H1 (cell line): ENCODE results near the gene PPP2R3C. TPM values are rescaled to one million over a fixed set of nuclear protein-coding genes. Genes with fewer than 3 reads are reported as not detected.

ENCODE experiments used
- CTCF ChIA-PET: fragments of 300-600 bp; sonication (Branson Sonifier 250); formaldehyde crosslinking; loops from one replicate; lab custom pipeline; 2021; ENCODE audit not compliant: partially characterized antibody; lab: Charles Lee
- POLR2A ChIA-PET: fragments of 300-600 bp; sonication (Branson Sonifier 250); formaldehyde crosslinking; loops from one replicate; lab custom pipeline; 2021; ENCODE audit warnings: inconsistent platforms; ENCODE audit not compliant: partially characterized antibody; lab: Charles Lee
- DNase-seq, 2 experiments: peaks; one replicate each; pipeline versions ENCODE4 v3.0.0 to v3.0.0-alpha.2; 2010 to 2022; ENCODE audit warnings: low spot score in 2 of 2, low read depth in 1 of 2, mixed read lengths in 1 of 2
- FAIRE-seq: peaks from 2 replicates; lab custom pipeline; 2011; peaks lifted over from hg19 to GRCh38; lab: Jason Lieb, UNC
- H2AFZ ChIP-seq: 2 replicates; pipeline ENCODE4 v1.8.1; 2012; ENCODE audit warnings: low read length, inconsistent platforms
- H2AK5ac ChIP-seq: 2 replicates; pipeline ENCODE4 v1.6.1; 2013; ENCODE audit warnings: low read depth, low read length
- H2BK120ac ChIP-seq: replicated peaks from 2 replicates; pipeline ENCODE3; 2013; ENCODE audit warnings: low read depth, low read length, inconsistent platforms
- H2BK12ac ChIP-seq: 2 replicates; pipeline ENCODE4 v1.6.1; 2013; ENCODE audit warnings: low read depth, low read length
- H2BK15ac ChIP-seq: 2 replicates; pipeline ENCODE4 v1.6.1; 2013; ENCODE audit warnings: low read length
- H2BK20ac ChIP-seq: 2 replicates; pipeline ENCODE4 v1.6.1; 2013; ENCODE audit warnings: low read length
- H2BK5ac ChIP-seq: 2 replicates; pipeline ENCODE4 v1.6.1; 2013; ENCODE audit warnings: low read depth, low read length
- H3K14ac ChIP-seq: 2 replicates; pipeline ENCODE4 v1.6.1; 2013; ENCODE audit warnings: inconsistent platforms; ENCODE audit not compliant: insufficient read length
- H3K18ac ChIP-seq: 2 replicates; pipeline ENCODE4 v1.6.1; 2013; ENCODE audit warnings: low read length; ENCODE audit errors: extremely low read depth
- H3K23ac ChIP-seq: 2 replicates; pipeline ENCODE4 v1.6.1; 2013; ENCODE audit warnings: inconsistent platforms; ENCODE audit not compliant: insufficient read length
- H3K23me2 ChIP-seq: 2 replicates; pipeline ENCODE4 v1.6.1; 2013; ENCODE audit warnings: low read depth, low read length
- H3K27ac ChIP-seq: 2 replicates; pipeline ENCODE4 v1.6.1; 2011; ENCODE audit warnings: low read depth, low read length, inconsistent platforms
- H3K27me3 ChIP-seq, 4 experiments: replicated peaks in 1 of 4; 1 replicate in 1 of 4; 2 replicates in 3 of 4; pipeline versions ENCODE4 v1.6.1 to v1.8.1; 2011 to 2013; ENCODE audit warnings: low read length in 3 of 4, mild to moderate bottlenecking in 3 of 4, inconsistent platforms in 2 of 4, mixed read lengths in 2 of 4, moderate library complexity in 1 of 4; ENCODE audit not compliant: control insufficient read depth in 3 of 4, insufficient read depth in 3 of 4; ENCODE audit errors: extremely low read depth in 1 of 4
- H3K36me3 ChIP-seq, 4 experiments: 2 replicates each; pipeline versions ENCODE4 v1.6.1 to v1.8.1; 2011 to 2013; ENCODE audit warnings: mild to moderate bottlenecking in 4 of 4, low read length in 3 of 4, moderate library complexity in 2 of 4, control low read depth in 1 of 4, inconsistent platforms in 1 of 4; ENCODE audit not compliant: insufficient read depth in 4 of 4, control insufficient read depth in 2 of 4
- H3K4ac ChIP-seq: replicated peaks from 2 replicates; pipeline ENCODE3; 2013; ENCODE audit warnings: low read length, low read depth, mixed read lengths, inconsistent platforms; ENCODE audit not compliant: insufficient read length
- H3K4me1 ChIP-seq, 4 experiments: replicated peaks in 1 of 4; 1 replicate in 1 of 4; 2 replicates in 3 of 4; pipeline versions ENCODE4 v1.6.1 to v1.8.1; 2011 to 2013; ENCODE audit warnings: low read length in 3 of 4, inconsistent platforms in 2 of 4, mixed read lengths in 1 of 4; ENCODE audit not compliant: insufficient read depth in 4 of 4, control insufficient read depth in 3 of 4
- H3K4me2 ChIP-seq, 2 experiments: 2 replicates each; pipeline versions ENCODE4 v1.6.1 to v1.8.1; 2011 to 2013; ENCODE audit warnings: low read depth in 2 of 2, low read length in 2 of 2, control low read depth in 1 of 2, inconsistent platforms in 1 of 2, mild to moderate bottlenecking in 1 of 2; ENCODE audit not compliant: insufficient read depth in 1 of 2
- H3K4me3 ChIP-seq, 4 experiments: fragments of 200-600, 300-600 bp in 1 of 4; sonication (generic), shearing (Covaris generic), sonication (Bioruptor Twin) in 1 of 4; 2 replicates each; pipeline versions ENCODE4 v1.5.1 to v1.8.1; 2011 to 2016; ENCODE audit warnings: low read length in 4 of 4, low read depth in 3 of 4, control low read depth in 2 of 4, inconsistent platforms in 2 of 4, mild to moderate bottlenecking in 2 of 4, mixed read lengths in 1 of 4, moderate library complexity in 1 of 4; ENCODE audit not compliant: insufficient read depth in 2 of 4; ENCODE audit errors: extremely low read depth in 1 of 4
- H3K56ac ChIP-seq: replicated peaks from 2 replicates; pipeline ENCODE3; 2013; ENCODE audit warnings: low read depth, mild to moderate bottlenecking, mixed read lengths, low read length, inconsistent platforms; ENCODE audit not compliant: insufficient read length
- H3K79me1 ChIP-seq: 2 replicates; pipeline ENCODE4 v1.6.1; 2013; ENCODE audit warnings: low read depth, low read length, control low read depth
- H3K79me2 ChIP-seq, 2 experiments: 2 replicates each; pipeline versions ENCODE4 v1.6.1 to v1.8.1; 2012 to 2013; ENCODE audit warnings: low read length in 2 of 2, mild to moderate bottlenecking in 2 of 2, inconsistent platforms in 1 of 2; ENCODE audit not compliant: insufficient read depth in 2 of 2, control insufficient read depth in 1 of 2
- H3K9ac ChIP-seq, 4 experiments: replicated peaks in 1 of 4; 1 replicate in 1 of 4; 2 replicates in 3 of 4; pipeline versions ENCODE4 v1.6.1 to v1.8.1; 2011 to 2013; ENCODE audit warnings: low read depth in 3 of 4, low read length in 3 of 4, control low read depth in 2 of 4, mild to moderate bottlenecking in 2 of 4, moderate library complexity in 2 of 4, inconsistent platforms in 1 of 4; ENCODE audit errors: extremely low read depth in 1 of 4
- H3K9me3 ChIP-seq, 2 experiments: 2 replicates each; pipeline versions ENCODE4 v1.6.1 to v1.8.1; 2012 to 2013; ENCODE audit warnings: mild to moderate bottlenecking in 2 of 2, moderate library complexity in 2 of 2, control low read depth in 1 of 2, inconsistent platforms in 1 of 2, low read depth in 1 of 2, low read length in 1 of 2, mixed read lengths in 1 of 2; ENCODE audit not compliant: insufficient read depth in 2 of 2
- H4K20me1 ChIP-seq, 2 experiments: replicated peaks in 1 of 2; 2 replicates each; pipeline versions ENCODE3 to v1.8.1; 2011 to 2013; ENCODE audit warnings: inconsistent platforms in 2 of 2, low read length in 2 of 2, mild to moderate bottlenecking in 1 of 2; ENCODE audit not compliant: insufficient read depth in 2 of 2, control insufficient read depth in 1 of 2
- H4K5ac ChIP-seq: 2 replicates; pipeline ENCODE4 v1.6.1; 2013; ENCODE audit warnings: low read length, low read depth, mixed read lengths, inconsistent platforms; ENCODE audit not compliant: insufficient read length
- H4K8ac ChIP-seq: 2 replicates; pipeline ENCODE4 v1.8.0; 2013; ENCODE audit warnings: mild to moderate bottlenecking, moderate library complexity, low read length, inconsistent platforms; ENCODE audit not compliant: insufficient read depth; ENCODE audit errors: extremely low read depth
- H4K91ac ChIP-seq: replicated peaks from 2 replicates; pipeline ENCODE3; 2013; ENCODE audit warnings: low read length, mixed read lengths, inconsistent platforms; ENCODE audit not compliant: insufficient read length
- BCL11A ChIP-seq, 2 experiments: IDR thresholded peaks; one replicate each; pipeline ENCODE4 v1.6.1; 2011; ENCODE audit warnings: low read depth in 2 of 2, low read length in 2 of 2, mild to moderate bottlenecking in 2 of 2
- CHD1 ChIP-seq: IDR thresholded peaks from 2 replicates; pipeline ENCODE4 v1.6.1; 2012; ENCODE audit warnings: low read depth, low read length, improper control_type of control experiment
- HDAC6 ChIP-seq: IDR thresholded peaks from one replicate; pipeline ENCODE4 v1.7.1; 2012; ENCODE audit warnings: low read depth, mild to moderate bottlenecking, inconsistent platforms, low read length, moderate library complexity
- KDM4A ChIP-seq: IDR thresholded peaks from one replicate; pipeline ENCODE4 v1.7.1; 2012; ENCODE audit warnings: low read depth, mild to moderate bottlenecking, moderate library complexity, low read length, inconsistent platforms; ENCODE audit not compliant: severe bottlenecking
- KDM5A ChIP-seq: fragments of 200-600 bp; IDR thresholded peaks from 2 replicates; pipeline ENCODE4 v1.7.1; 2012; ENCODE audit warnings: mild to moderate bottlenecking, low read length, inconsistent platforms, mixed read lengths
- MAFK ChIP-seq: IDR thresholded peaks from 2 replicates; pipeline ENCODE4 v1.6.1; 2012; ENCODE audit warnings: low read depth, mild to moderate bottlenecking, improper control_type of control experiment, low read length
- RAD21 ChIP-seq, 2 experiments: IDR thresholded peaks in 1 of 2; conservative IDR thresholded peaks in 1 of 2; 2 replicates each; pipeline ENCODE4 v1.6.1; 2011; ENCODE audit warnings: low read depth in 2 of 2, low read length in 2 of 2, improper control_type of control experiment in 1 of 2, inconsistent platforms in 1 of 2, mild to moderate bottlenecking in 1 of 2, moderate library complexity in 1 of 2
- RNF2 ChIP-seq: fragments of 200-900, 300-1000 bp; sonication (generic); IDR thresholded peaks from 2 replicates; pipeline ENCODE4 v1.7.1; 2016; ENCODE audit warnings: borderline replicate concordance, low read depth, mild to moderate bottlenecking, antibody characterized with exemption, low read length; ENCODE audit not compliant: poor library complexity, severe bottlenecking; ENCODE audit errors: missing control alignments
- TAF1 ChIP-seq: IDR thresholded peaks from 2 replicates; pipeline ENCODE4 v1.6.1; 2011; ENCODE audit warnings: mild to moderate bottlenecking, low read depth, low read length
- TBP ChIP-seq: IDR thresholded peaks from 2 replicates; pipeline ENCODE4 v1.6.1; 2011; ENCODE audit warnings: low read depth, low read length, improper control_type of control experiment
- ZNF274 ChIP-seq: IDR thresholded peaks from 2 replicates; pipeline ENCODE4 v1.7.0; 2012; ENCODE audit warnings: low read length, borderline replicate concordance; ENCODE audit errors: extremely low read depth
- WGBS, 2 experiments: shearing (Covaris generic) in 1 of 2; methylation state at CpG; one replicate each; pipeline versions ENCODE4 v1.1.6 to v1.1.7; 2013 to 2015; ENCODE audit warnings: low lambda C conversion rate in 2 of 2, mixed read lengths in 2 of 2, inconsistent platforms in 1 of 2, low coverage in 1 of 2, missing lambda C conversion rate in 1 of 2; ENCODE audit not compliant: insufficient replicate concordance in 2 of 2, insufficient coverage in 1 of 2, insufficient read length in 1 of 2; ENCODE audit errors: extremely low coverage in 1 of 2, missing lambda C conversion rate in 1 of 2; 5-methylcytosine and 5-hydroxymethylcytosine counted together
- polyA plus RNA-seq, 7 experiments: library from polyadenylated mRNA; depleted of rRNA in 3 of 7; stranded (reverse) in 5 of 7; unstranded in 2 of 7; fragments of >200 nt in 5 of 7; fragments of 200-250 nt in 2 of 7; gene quantifications; 1 replicate in 5 of 7; 2 replicates in 1 of 7; 4 replicates in 1 of 7; pipeline versions ENCODE4 v1.2.1 to v1.2.3, GENCODE V29; 2011 to 2013; ENCODE audit warnings: missing spikeins in 2 of 7, mixed read lengths in 2 of 7
- total RNA-seq: library from RNA; stranded (reverse); fragmentation: NEBNext Ultra II Directional; extraction: Animal tissue kit (Norgen Biotek cat#: 25700); gene quantifications from 2 replicates; pipeline ENCODE4 v1.2.1, GENCODE V29; 2021

The PPP2R3C gene
- total and polyA plus RNA-seq, 2 of the 8 experiments (the other 6 are each of a cell fraction or from before 2014, with no cell fraction given): 7.1 to 26.7 TPM

DNA sequence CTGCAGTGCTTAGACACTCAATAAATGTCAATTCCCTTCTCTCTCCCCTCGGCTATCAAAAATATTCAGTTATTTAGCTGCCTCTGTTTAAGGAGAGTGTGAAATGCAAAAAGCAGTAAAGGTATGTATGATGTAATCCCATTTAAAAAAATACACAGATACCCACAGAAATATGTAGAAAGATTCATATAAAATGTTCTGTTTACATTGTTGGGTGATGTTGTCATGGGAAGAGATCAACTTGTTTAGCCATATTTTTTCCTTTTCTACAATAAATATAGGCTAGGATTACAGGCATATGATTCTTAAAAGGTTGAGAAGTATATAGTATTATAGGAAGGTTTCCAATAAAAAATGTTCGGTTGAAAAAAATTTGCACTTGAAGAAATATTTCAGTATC is 7.8 kb downstream of the PPP2R3C start:
- Histone ChIP-seq H2BK12ac (no peak overlapping the region), H3K79me1 (peaks cover 3% of the 10 kb centered on the region), H4K91ac (no peak overlapping the region), H4K20me1 (no peaks in the 10 kb centered on the region), H3K18ac (no peak overlapping the region), H3K4ac (no peak overlapping the region), H2BK20ac (no peak overlapping the region), H3K4me2 (no peak overlapping the region), H3K9me3 (peaks cover 0 to 9% of the 10 kb centered on the region in 2 experiments; a peak in 2 of 4 replicates), H3K79me2 (no peaks in the 10 kb centered on the region), H2AFZ (no peak overlapping the region), H3K36me3 (peaks cover 4 to 23% (median 11%) of the 10 kb centered on the region in 4 experiments; a peak in 7 of 8 replicates), H3K9ac (no peak overlapping the region), H2BK15ac (no peak overlapping the region), H3K14ac (no peak overlapping the region), H2BK5ac (no peak overlapping the region), H3K23ac (no peak overlapping the region), H3K23me2 (peaks cover 2% of the 10 kb centered on the region; the same call in 1 of the 2 replicates), H3K4me3 (no peak overlapping the region), H3K4me1 (peaks cover 0 to 3% (median 0%) of the 10 kb centered on the region in 4 experiments; a peak in 1 of 7 replicates), H4K5ac (no peak overlapping the region), H3K56ac (no peak overlapping the region), H3K27ac (no peak overlapping the region), H2BK120ac (no peak overlapping the region), H4K8ac (no peak overlapping the region), H3K27me3 (no peaks in the 10 kb centered on the region), H2AK5ac (no peak overlapping the region)
- FAIRE-seq (no peak), DNase-seq (no peak)
- POLR2A ChIA-PET: interaction anchor here (2.6 kb wide), 1 partner anchor 8 kb away, joined by 13 read pairs; the partner anchor contains the start of genes PPP2R3C and PRORP
- 86 to 100% methylated on average over 1 to 2 of the region's 2 CpGs for WGBS, 2 experiments
- no peak for TF ChIP-seq MAFK
- no peak for TF ChIP-seq TBP
- no peak for TF ChIP-seq KDM5A
- TF ChIP-seq RAD21 (IDR thresholded peaks at IDR 0.05 in 1 of 2, conservative IDR thresholded peaks at IDR 0.05 in 1 of 2; ENCODE audit: low read depth in 2 of 2, low read length in 2 of 2): no peak
- TF ChIP-seq ZNF274: no peak
- TF ChIP-seq KDM4A: no peak
- TF ChIP-seq RNF2: no peak
- no peak for TF ChIP-seq TAF1
- no peak for TF ChIP-seq CHD1
- no peak for TF ChIP-seq BCL11A (IDR thresholded peaks at IDR 0.05; ENCODE audit: low read depth in 2 of 2, low read length in 2 of 2)
- TF ChIP-seq HDAC6: no peak
- CTCF ChIA-PET: interaction anchor here (0.6 to 1.0 kb wide), 2 partner anchors 19 to 695 kb away, joined by 3 read pairs; partner anchors contain the start of gene RALGAPA1
